PFSK-1 (cell line): ENCODE results near the gene MN1.

Experiments
- FOXP2 ChIP-seq: optimal IDR thresholded peaks from 2 replicates; pipeline ENCODE3; 2011; ENCODE audit warnings: borderline replicate concordance, control low read depth, inconsistent platforms; ENCODE audit not compliant: insufficient read depth; ENCODE audit errors: extremely low read length, extremely low read depth
- POLR2AphosphoS5 ChIP-seq: IDR thresholded peaks from 2 replicates; pipeline ENCODE4 v1.6.1; 2012; ENCODE audit warnings: low read depth, mild to moderate bottlenecking, control low read depth, low read length, moderate library complexity
- REST ChIP-seq, 2 experiments: IDR thresholded peaks; 2 replicates each; pipeline versions ENCODE4 v1.6.1 to v1.8.0; 2011 to 2012; ENCODE audit warnings: low read depth in 2 of 2, low read length in 2 of 2, control low read depth in 1 of 2, inconsistent platforms in 1 of 2, mild to moderate bottlenecking in 1 of 2, moderate library complexity in 1 of 2; ENCODE audit not compliant: insufficient read depth in 1 of 2
- SIN3A ChIP-seq: IDR thresholded peaks from 2 replicates; pipeline ENCODE4 v1.6.1; 2012; ENCODE audit warnings: mild to moderate bottlenecking, low read length, moderate library complexity, borderline replicate concordance; ENCODE audit not compliant: insufficient read depth
- TAF1 ChIP-seq: IDR thresholded peaks from 2 replicates; pipeline ENCODE4 v1.6.1; 2012; ENCODE audit warnings: low read length, control low read depth, borderline replicate concordance; ENCODE audit not compliant: insufficient read depth

GRCh38 chr22:27723708-27724107 is 77.8 kb downstream of the MN1 start:
- no peak for TF ChIP-seq SIN3A
- no peak for TF ChIP-seq FOXP2
- TF ChIP-seq POLR2AphosphoS5: no peak
- TF ChIP-seq TAF1: no peak
- TF ChIP-seq REST (IDR thresholded peaks at IDR 0.05; ENCODE audit: insufficient read depth in 1 of 2, low read depth in 2 of 2, low read length in 2 of 2): no peak
